Endothelial cell of umbilical vein (primary cell): Measurements from ENCODE around the gene PNLDC1. TPM values are rescaled to one million over a fixed set of nuclear protein-coding genes. Genes with fewer than 3 reads are reported as not detected.

Experiments
- BruUV-seq: library from RNA; stranded (reverse); fragments of 400-500 nt; replicated peaks from 2 replicates; lab custom pipeline; 2021; lab: Mats Ljungman, UMichigan
- CTCF ChIA-PET: fragments of 300-600, 350-600 bp; sonication (Branson Sonifier 250); formaldehyde crosslinking; loops from one replicate; lab custom pipeline; 2021; ENCODE audit warnings: antibody characterized with exemption, inconsistent platforms; lab: Charles Lee
- POLR2A ChIA-PET: fragments of 300-600, 350-600 bp; sonication (Branson Sonifier 250); formaldehyde crosslinking; loops from one replicate; lab custom pipeline; 2021; ENCODE audit warnings: antibody characterized with exemption, inconsistent platforms; lab: Charles Lee
- DNase-seq: peaks from one replicate; pipeline ENCODE4 v3.0.0-alpha.2; 2011; ENCODE audit warnings: low read depth, low spot score
- FAIRE-seq: peaks from 2 replicates; lab custom pipeline; 2011; peaks lifted over from hg19 to GRCh38; lab: Jason Lieb, UNC
- H2AFZ ChIP-seq: 2 replicates; pipeline ENCODE4 v1.6.0; 2012; ENCODE audit warnings: low read depth, low read length, control low read depth, inconsistent platforms
- H3K27ac ChIP-seq: 2 replicates; pipeline ENCODE4 v1.5.1; 2011; ENCODE audit warnings: low read depth, mild to moderate bottlenecking, control low read depth, low read length, moderate library complexity; ENCODE audit not compliant: insufficient read depth
- H3K27me3 ChIP-seq, 2 experiments: 2 replicates each; pipeline versions ENCODE4 v1.6.0 to v1.6.1; 2011; ENCODE audit warnings: low read length in 2 of 2, mixed read lengths in 1 of 2; ENCODE audit not compliant: control insufficient read depth in 2 of 2, insufficient read depth in 2 of 2
- H3K36me3 ChIP-seq, 2 experiments: 2 replicates in 1 of 2; 3 replicates in 1 of 2; pipeline ENCODE4 v1.5.1; 2011; ENCODE audit warnings: low read length in 2 of 2, mild to moderate bottlenecking in 1 of 2, moderate library complexity in 1 of 2; ENCODE audit not compliant: control insufficient read depth in 2 of 2, insufficient read depth in 2 of 2; ENCODE audit errors: extremely low read depth in 1 of 2
- H3K4me1 ChIP-seq: 3 replicates; pipeline ENCODE4 v1.5.1; 2011; ENCODE audit warnings: mild to moderate bottlenecking, low read length; ENCODE audit not compliant: control insufficient read depth, insufficient read depth; ENCODE audit errors: extremely low read depth
- H3K4me2 ChIP-seq: 2 replicates; pipeline ENCODE4 v1.6.1; 2011; ENCODE audit warnings: low read length, control low read depth, mixed read lengths; ENCODE audit not compliant: insufficient read depth
- H3K4me3 ChIP-seq, 3 experiments: fragments of 200-600 bp in 1 of 3; sonication (generic), shearing (Covaris generic) in 1 of 3; replicated peaks in 1 of 3; 2 replicates each; pipeline ENCODE4 v1.5.1; 2011 to 2016; ENCODE audit warnings: control low read depth in 3 of 3, low read length in 3 of 3, mild to moderate bottlenecking in 2 of 3, inconsistent platforms in 1 of 3, low read depth in 1 of 3, moderate library complexity in 1 of 3; ENCODE audit not compliant: insufficient read depth in 1 of 3
- H3K79me2 ChIP-seq: 2 replicates; pipeline ENCODE4 v1.6.0; 2012; ENCODE audit warnings: low read length, inconsistent platforms; ENCODE audit not compliant: control insufficient read depth, insufficient read depth
- H3K9ac ChIP-seq: replicated peaks from 2 replicates; pipeline ENCODE3; 2011; ENCODE audit warnings: low read length, control low read depth; ENCODE audit not compliant: insufficient read depth; ENCODE audit errors: extremely low read depth
- H3K9me1 ChIP-seq: replicated peaks from 3 replicates; pipeline ENCODE4 v1.6.0; 2011; ENCODE audit warnings: mild to moderate bottlenecking, low read length; ENCODE audit not compliant: control insufficient read depth, insufficient read depth; ENCODE audit errors: extremely low read depth
- H3K9me3 ChIP-seq: replicated peaks from 2 replicates; pipeline ENCODE4 v1.5.1; 2012; ENCODE audit warnings: low read length, inconsistent platforms; ENCODE audit not compliant: control insufficient read depth, insufficient read depth
- H4K20me1 ChIP-seq: replicated peaks from 2 replicates; pipeline ENCODE3; 2011; ENCODE audit warnings: mild to moderate bottlenecking, low read length; ENCODE audit not compliant: control insufficient read depth, insufficient read depth; ENCODE audit errors: extremely low read depth
- EZH2 ChIP-seq: IDR thresholded peaks from 2 replicates; pipeline ENCODE4 v1.6.1; 2012; ENCODE audit warnings: borderline replicate concordance, low read depth, mild to moderate bottlenecking, moderate library complexity, low read length, inconsistent platforms; ENCODE audit not compliant: severe bottlenecking
- FOS ChIP-seq: IDR thresholded peaks from 2 replicates; pipeline ENCODE4 v1.6.1; 2011; ENCODE audit warnings: mild to moderate bottlenecking, low read length, moderate library complexity, borderline replicate concordance; ENCODE audit not compliant: insufficient read depth
- GATA2 ChIP-seq: IDR thresholded peaks from 2 replicates; pipeline ENCODE4 v1.7.0; 2011; ENCODE audit warnings: low read depth, mild to moderate bottlenecking, moderate library complexity, mixed read lengths, low read length; ENCODE audit not compliant: insufficient read length, insufficient read depth
- JUN ChIP-seq: IDR thresholded peaks from 2 replicates; pipeline ENCODE4 v1.6.1; 2011; ENCODE audit warnings: borderline replicate concordance, low read depth; ENCODE audit not compliant: insufficient read length, insufficient read depth
- MYC ChIP-seq: IDR thresholded peaks from one replicate; pipeline ENCODE4 v1.6.1; 2011; ENCODE audit warnings: mild to moderate bottlenecking, low read depth, low read length
- POLR2A ChIP-seq: IDR thresholded peaks from 2 replicates; pipeline ENCODE4 v1.6.1; 2012; ENCODE audit warnings: low read depth, mild to moderate bottlenecking, control low read depth, low read length
- POLR2AphosphoS5 ChIP-seq: IDR thresholded peaks from 2 replicates; pipeline ENCODE4 v1.6.1; 2012; ENCODE audit warnings: low read depth, mild to moderate bottlenecking, control low read depth, low read length, moderate library complexity; ENCODE audit not compliant: insufficient read depth
- dilution Hi-C: fragments of 300-500 bp; cut with MboI; formaldehyde crosslinking; loops from one replicate; pipeline ENCODE4 v1.15.0; 2019; ENCODE audit warnings: low sequenced_read_pairs; ENCODE audit not compliant: extremely low pct_ligation_motif_present
- intact Hi-C: fragments of 100-400 bp; cut with micrococcal nuclease; formaldehyde crosslinking; loops from one replicate; pipeline ENCODE4 v1.10.0; 2022
- polyA plus RNA-seq, 4 experiments: library from polyadenylated mRNA; depleted of rRNA in 3 of 4; stranded (reverse) in 3 of 4; unstranded in 1 of 4; fragments of >200 nt; gene quantifications; 2 replicates each; pipeline versions ENCODE4 v1.2.1 to v1.2.3, GENCODE V29; 2011 to 2012; ENCODE audit warnings: missing spikeins in 1 of 4
- total RNA-seq: library from RNA; stranded (reverse); gene quantifications from 2 replicates; pipeline ENCODE4 v1.2.3, GENCODE V29; 2021
- TF ChIP-seq, protein P1 (sequence below), 2 donors: IDR thresholded peaks; 1 replicate in 1 of 2; 2 replicates in 1 of 2; pipeline ENCODE4 v1.5.1; 2011; ENCODE audit warnings: low read length in 2 of 2, mild to moderate bottlenecking in 2 of 2, moderate library complexity in 2 of 2, control low read depth in 1 of 2, inconsistent platforms in 1 of 2, low read depth in 1 of 2; ENCODE audit not compliant: insufficient read depth in 1 of 2; ENCODE audit errors: extremely low read depth in 1 of 2
- TF ChIP-seq, protein P2 (sequence below): IDR thresholded peaks from 2 replicates; pipeline ENCODE4 v1.6.1; 2011; ENCODE audit not compliant: insufficient read depth, insufficient read length

PNLDC1 gene
- total and polyA plus RNA-seq, 2 donors (not counting 3 experiments of a cell fraction or from before 2014, with no cell fraction given), result not detected

DNA sequence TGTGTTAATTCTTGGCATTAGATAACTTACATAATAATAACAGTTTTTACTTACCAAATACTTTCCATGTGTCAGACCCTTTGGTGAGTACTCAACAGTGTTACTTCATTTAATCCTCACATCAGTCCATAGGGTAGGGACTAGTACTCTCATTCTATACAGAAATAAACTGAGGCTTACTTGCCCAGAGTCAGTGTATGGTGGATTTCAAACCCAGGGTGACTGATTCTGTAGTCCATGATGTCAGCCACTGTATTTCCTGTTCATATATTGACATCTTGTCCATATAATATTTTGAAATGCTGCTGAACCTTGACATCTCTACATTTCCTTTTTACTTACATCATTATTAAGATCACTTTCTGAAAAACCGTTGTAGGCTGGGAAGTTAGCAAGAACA lies 2.5 kb upstream of the PNLDC1 start:
- no peak overlapping the region for H3K4me3 ChIP-seq
- CTCF ChIA-PET, result no interaction called here
- H3K4me1 ChIP-seq, result no peaks in the 10 kb centered on the region
- peaks cover 2% of the 10 kb centered on the region for H4K20me1 ChIP-seq
- H2AFZ ChIP-seq, result no peak overlapping the region
- no peak for FAIRE-seq
- H3K36me3 ChIP-seq, result peaks cover 5 to 11% of the 10 kb centered on the region in 2 experiments
- no peak for DNase-seq
- H3K27me3 ChIP-seq, result no peaks in the 10 kb centered on the region
- no TSS peak for BruUV-seq
- no peak overlapping the region for H3K9ac ChIP-seq
- no peak overlapping the region for H3K4me2 ChIP-seq
- POLR2A ChIA-PET, result no interaction called here
- H3K79me2 ChIP-seq, result peaks cover 15% of the 10 kb centered on the region
- H3K9me1 ChIP-seq, result no peaks in the 10 kb centered on the region
- H3K9me3 ChIP-seq, result no peaks in the 10 kb centered on the region
- intact Hi-C loops, result loop anchor here (10.0 kb wide), 1 partner anchor 307 kb away; no protein-coding TSS in a partner anchor
- TF ChIP-seq POLR2AphosphoS5 (no peak), FOS (no peak), POLR2A (no peak), EZH2 (no peak), JUN (no peak), GATA2 (no peak), MYC (no peak)
- TF ChIP-seq, protein P1, sequence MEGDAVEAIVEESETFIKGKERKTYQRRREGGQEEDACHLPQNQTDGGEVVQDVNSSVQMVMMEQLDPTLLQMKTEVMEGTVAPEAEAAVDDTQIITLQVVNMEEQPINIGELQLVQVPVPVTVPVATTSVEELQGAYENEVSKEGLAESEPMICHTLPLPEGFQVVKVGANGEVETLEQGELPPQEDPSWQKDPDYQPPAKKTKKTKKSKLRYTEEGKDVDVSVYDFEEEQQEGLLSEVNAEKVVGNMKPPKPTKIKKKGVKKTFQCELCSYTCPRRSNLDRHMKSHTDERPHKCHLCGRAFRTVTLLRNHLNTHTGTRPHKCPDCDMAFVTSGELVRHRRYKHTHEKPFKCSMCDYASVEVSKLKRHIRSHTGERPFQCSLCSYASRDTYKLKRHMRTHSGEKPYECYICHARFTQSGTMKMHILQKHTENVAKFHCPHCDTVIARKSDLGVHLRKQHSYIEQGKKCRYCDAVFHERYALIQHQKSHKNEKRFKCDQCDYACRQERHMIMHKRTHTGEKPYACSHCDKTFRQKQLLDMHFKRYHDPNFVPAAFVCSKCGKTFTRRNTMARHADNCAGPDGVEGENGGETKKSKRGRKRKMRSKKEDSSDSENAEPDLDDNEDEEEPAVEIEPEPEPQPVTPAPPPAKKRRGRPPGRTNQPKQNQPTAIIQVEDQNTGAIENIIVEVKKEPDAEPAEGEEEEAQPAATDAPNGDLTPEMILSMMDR (IDR thresholded peaks at IDR 0.05; ENCODE audit: extremely low read depth in 1 of 2, insufficient read depth in 1 of 2, low read depth in 1 of 2, low read length in 2 of 2), result no peak
- TF ChIP-seq, protein P2, sequence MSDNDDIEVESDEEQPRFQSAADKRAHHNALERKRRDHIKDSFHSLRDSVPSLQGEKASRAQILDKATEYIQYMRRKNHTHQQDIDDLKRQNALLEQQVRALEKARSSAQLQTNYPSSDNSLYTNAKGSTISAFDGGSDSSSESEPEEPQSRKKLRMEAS, result no peak
- dilution Hi-C loops, result no loop called here
- H3K27ac ChIP-seq, result no peak overlapping the region
